Tibial artery (tissue), 4 donors: ENCODE data around the gene ARL11.
A peak's percentile ranks its signal among the peaks of the same experiment; 100 is the strongest.

Experiments
- DNase-seq, 2 donors: peaks; one replicate each; pipeline ENCODE4 v3.0.0-alpha.2; 2019
- H3K27ac ChIP-seq, 2 donors: fragments of 200-600 bp; sonication (generic) in 1 of 2; 1 replicate in 1 of 2; 2 replicates in 1 of 2; pipeline ENCODE4 v1.5.1; 2018 to 2019; ENCODE audit warnings: mild to moderate bottlenecking in 1 of 2
- H3K27me3 ChIP-seq, 2 donors: fragments of 200-600 bp; sonication (generic) in 1 of 2; one replicate each; pipeline versions ENCODE4 v1.5.1 to v1.6.0; 2016 to 2019
- H3K36me3 ChIP-seq, 3 donors: fragments of 200-600 bp; sonication (generic) in 2 of 3; one replicate each; pipeline ENCODE4 v1.5.1; 2016 to 2019; ENCODE audit warnings: mild to moderate bottlenecking in 2 of 3
- H3K4me1 ChIP-seq, 4 donors: fragments of 200-600 bp; sonication (generic) in 2 of 4; 1 replicate in 3 of 4; 2 replicates in 1 of 4; pipeline ENCODE4 v1.5.1; 2016 to 2019
- H3K4me3 ChIP-seq, 2 donors: fragments of 200-600 bp; sonication (generic) in 1 of 2; 1 replicate in 1 of 2; 2 replicates in 1 of 2; pipeline ENCODE4 v1.5.1; 2018 to 2019; ENCODE audit warnings: mild to moderate bottlenecking in 2 of 2
- H3K9me3 ChIP-seq, 3 donors: fragments of 200-600 bp; sonication (generic) in 1 of 3; one replicate each; pipeline ENCODE4 v1.5.1; 2016 to 2019
- CTCF ChIP-seq, 2 experiments: fragments of 200-600 bp in 1 of 2; fragments of 450-650 bp in 1 of 2; IDR thresholded peaks; one replicate each; pipeline ENCODE4 v1.5.1; 2017 to 2019; ENCODE audit warnings: antibody characterized with exemption in 2 of 2, mild to moderate bottlenecking in 1 of 2, moderate library complexity in 1 of 2
- intact Hi-C: fragments of 100-400 bp; cut with DNase I; formaldehyde crosslinking; loops from one replicate; pipeline ENCODE4 v1.15.0; 2023; ENCODE audit warnings: low total_unique reads

The ARL11 gene

GRCh38 chr13:49667773-49668172, 39.5 kb downstream of the ARL11 start:
- intact Hi-C loops = loop anchor here (5.0 kb wide), 1 partner anchor 180 kb away; no protein-coding TSS in a partner anchor
- no peak overlapping the region for H3K4me3 ChIP-seq
- H3K9me3 ChIP-seq = no peaks in the 10 kb centered on the region
- TF ChIP-seq CTCF (IDR thresholded peaks at IDR 0.05) = no peak
- no peaks in the 10 kb centered on the region for H3K27me3 ChIP-seq
- DNase-seq = no peak
- no peaks in the 10 kb centered on the region for H3K4me1 ChIP-seq
- peaks cover 0 to 23% (median 8%) of the 10 kb centered on the region in 3 donors for H3K36me3 ChIP-seq
- no peak overlapping the region for H3K27ac ChIP-seq

DNA sequence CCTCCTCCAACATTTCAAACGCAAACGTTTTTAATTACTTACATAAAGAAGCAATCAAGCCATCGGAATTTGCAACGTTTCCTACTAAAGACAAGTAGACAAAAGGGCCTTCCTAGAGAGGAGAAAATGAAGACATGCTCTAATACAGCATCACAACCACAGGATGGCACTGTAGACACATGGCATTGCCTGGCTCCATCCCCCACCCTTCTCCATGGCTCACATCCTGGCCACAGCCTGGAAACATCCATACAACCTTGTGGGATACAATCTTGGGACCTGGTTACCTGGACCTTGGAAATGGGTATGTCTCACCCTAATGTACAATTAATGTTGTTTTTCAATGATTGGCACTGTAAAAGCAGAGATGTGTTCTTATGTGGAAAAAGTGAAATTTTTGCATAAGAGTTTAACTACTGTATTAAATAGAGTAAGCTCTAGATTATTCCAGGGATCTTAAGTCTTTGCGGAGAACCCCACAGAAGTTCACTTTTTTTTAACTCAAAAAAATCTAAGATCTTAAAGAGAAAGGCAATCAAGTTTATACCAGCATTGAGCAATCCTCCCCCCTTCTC, 41.5 kb downstream of the ARL11 start:
- Histone ChIP-seq H3K4me1 (no peaks in the 10 kb centered on the region), H3K27me3 (no peaks in the 10 kb centered on the region), H3K36me3 (peaks cover 0 to 18% (median 8%) of the 10 kb centered on the region in 3 donors), H3K4me3 (no peak overlapping the region), H3K9me3 (no peaks in the 10 kb centered on the region), H3K27ac (no peak overlapping the region)
- peak; percentile 34 to 48 for TF ChIP-seq CTCF (IDR thresholded peaks at IDR 0.05)
- no peak for DNase-seq
- intact Hi-C loops = loop anchor here (5.0 kb wide), 1 partner anchor 177 kb away; no protein-coding TSS in a partner anchor

DNA sequence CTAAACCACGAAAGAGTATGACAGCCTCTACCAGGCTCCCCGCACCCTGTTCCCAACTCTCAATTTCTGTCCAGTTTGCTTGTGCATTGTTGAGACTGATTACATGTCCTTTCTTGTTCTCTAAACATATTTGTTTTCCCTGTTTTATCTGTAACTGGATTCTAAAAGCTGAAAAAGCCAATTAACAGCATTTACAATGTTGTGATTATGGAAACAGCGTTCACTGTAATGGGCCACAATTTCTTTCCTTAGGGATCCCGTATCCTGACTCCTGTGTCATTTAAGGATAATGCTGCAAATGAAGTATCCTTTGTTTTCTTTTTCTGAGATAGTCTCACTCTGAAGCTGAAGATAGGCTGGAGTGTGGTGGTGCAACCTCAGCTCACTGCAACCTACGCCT, 42.5 kb downstream of the ARL11 start:
- H3K4me3 ChIP-seq = no peak overlapping the region
- no peak for TF ChIP-seq CTCF (IDR thresholded peaks at IDR 0.05)
- DNase-seq = no peak
- H3K27ac ChIP-seq = no peak overlapping the region
- peaks cover 0 to 18% (median 8%) of the 10 kb centered on the region in 3 donors for H3K36me3 ChIP-seq
- intact Hi-C loops = no loop called here
- H3K9me3 ChIP-seq = no peaks in the 10 kb centered on the region
- no peaks in the 10 kb centered on the region for H3K27me3 ChIP-seq
- no peaks in the 10 kb centered on the region for H3K4me1 ChIP-seq

- Histone ChIP-seq H3K4me3 (no peak overlapping the region), H3K27ac (no peak overlapping the region), H3K4me1 (no peaks in the 10 kb centered on the region), H3K9me3 (no peaks in the 10 kb centered on the region), H3K27me3 (no peaks in the 10 kb centered on the region), H3K36me3 (no peaks in the 10 kb centered on the region)
- DNase-seq = no peak
- no peak for TF ChIP-seq CTCF (IDR thresholded peaks at IDR 0.05)
- intact Hi-C loops = no loop called here
Measured at GRCh38 chr13:49676581-49677298, 48.4 kb downstream of the ARL11 start.

DNA sequence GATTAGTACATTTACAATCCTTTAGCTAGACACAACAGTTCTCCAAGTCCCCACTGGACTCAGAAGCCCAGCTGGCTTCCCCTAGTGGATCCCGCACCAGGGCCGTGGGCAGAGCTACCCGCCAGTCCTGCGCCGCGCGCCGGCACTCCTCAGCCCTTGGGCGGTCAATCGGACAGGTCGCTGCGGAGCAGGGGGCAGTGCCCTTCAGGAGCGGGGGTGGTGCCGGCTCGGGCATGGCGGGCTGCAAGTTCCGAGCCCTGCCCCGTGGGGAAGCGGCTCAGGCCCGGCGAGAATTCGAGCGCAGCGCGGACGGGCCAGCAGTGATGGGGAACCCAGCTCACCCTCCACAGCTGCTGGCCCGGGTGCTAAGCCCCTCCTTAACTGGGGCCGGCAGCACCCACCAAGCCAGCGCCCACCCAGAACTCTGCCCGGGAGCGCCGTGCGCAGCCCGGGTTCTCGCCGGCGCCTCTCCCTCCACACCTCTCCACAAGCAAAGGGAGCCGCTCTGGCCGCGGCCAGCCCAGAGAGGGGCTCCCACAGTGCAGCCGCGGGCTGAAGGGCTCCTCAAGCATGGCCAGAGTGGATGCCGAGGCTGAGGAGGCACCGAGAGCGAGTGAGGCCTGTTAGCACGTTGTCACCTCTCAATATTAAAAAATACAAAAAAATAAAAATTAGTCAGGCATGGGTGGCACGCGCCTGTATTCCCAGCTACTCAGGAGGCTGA, 50.0 kb downstream of the ARL11 start:
- Histone ChIP-seq H3K27me3 (no peaks in the 10 kb centered on the region), H3K4me3 (no peak overlapping the region), H3K9me3 (no peaks in the 10 kb centered on the region), H3K36me3 (no peaks in the 10 kb centered on the region), H3K27ac (no peak overlapping the region), H3K4me1 (no peaks in the 10 kb centered on the region)
- no peak for DNase-seq
- TF ChIP-seq CTCF (IDR thresholded peaks at IDR 0.05) = no peak
- intact Hi-C loops = no loop called here
